ENCODE measurements around the gene ATG9B.

Gene ATG9B, protein sequence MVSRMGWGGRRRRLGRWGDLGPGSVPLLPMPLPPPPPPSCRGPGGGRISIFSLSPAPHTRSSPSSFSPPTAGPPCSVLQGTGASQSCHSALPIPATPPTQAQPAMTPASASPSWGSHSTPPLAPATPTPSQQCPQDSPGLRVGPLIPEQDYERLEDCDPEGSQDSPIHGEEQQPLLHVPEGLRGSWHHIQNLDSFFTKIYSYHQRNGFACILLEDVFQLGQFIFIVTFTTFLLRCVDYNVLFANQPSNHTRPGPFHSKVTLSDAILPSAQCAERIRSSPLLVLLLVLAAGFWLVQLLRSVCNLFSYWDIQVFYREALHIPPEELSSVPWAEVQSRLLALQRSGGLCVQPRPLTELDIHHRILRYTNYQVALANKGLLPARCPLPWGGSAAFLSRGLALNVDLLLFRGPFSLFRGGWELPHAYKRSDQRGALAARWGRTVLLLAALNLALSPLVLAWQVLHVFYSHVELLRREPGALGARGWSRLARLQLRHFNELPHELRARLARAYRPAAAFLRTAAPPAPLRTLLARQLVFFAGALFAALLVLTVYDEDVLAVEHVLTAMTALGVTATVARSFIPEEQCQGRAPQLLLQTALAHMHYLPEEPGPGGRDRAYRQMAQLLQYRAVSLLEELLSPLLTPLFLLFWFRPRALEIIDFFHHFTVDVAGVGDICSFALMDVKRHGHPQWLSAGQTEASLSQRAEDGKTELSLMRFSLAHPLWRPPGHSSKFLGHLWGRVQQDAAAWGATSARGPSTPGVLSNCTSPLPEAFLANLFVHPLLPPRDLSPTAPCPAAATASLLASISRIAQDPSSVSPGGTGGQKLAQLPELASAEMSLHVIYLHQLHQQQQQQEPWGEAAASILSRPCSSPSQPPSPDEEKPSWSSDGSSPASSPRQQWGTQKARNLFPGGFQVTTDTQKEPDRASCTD

DNA sequence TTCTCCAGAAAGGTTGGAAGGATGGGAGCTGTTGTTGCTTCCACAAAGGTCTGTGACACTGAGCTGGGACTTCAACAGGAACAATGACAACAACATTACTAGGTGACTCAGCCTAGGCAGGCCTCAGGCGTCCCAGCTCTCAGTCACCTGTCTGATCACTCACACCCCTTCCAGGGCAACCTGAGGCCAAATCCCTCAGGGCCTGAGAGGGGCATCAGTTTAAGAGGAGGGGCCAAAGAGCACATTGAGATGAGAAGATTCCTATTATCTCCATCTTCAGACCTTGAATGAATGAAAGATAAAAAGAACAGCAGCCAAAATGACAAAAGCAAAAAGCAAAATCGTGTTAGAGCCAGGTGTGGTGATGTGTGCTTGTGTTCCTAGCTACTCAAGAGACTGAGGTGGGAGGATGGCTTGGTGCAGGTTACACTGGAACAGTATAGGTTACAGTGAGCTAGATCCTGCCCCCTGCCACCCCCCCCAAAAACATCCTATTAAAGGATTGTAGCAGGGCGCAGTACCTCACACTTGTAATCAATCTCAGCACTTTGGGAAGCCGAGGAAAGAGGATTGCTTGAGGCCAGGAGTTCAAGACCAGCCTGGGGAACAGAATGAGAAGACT is at the start of gene ATG9B:
Gene ATG9B, minus strand, starts transcription at position 60 of the 622 bp plus-strand sequence. CDS start 71 bp downstream, outside the sequence.
- DNase-seq (ENCODE audit: low read depth, low spot score) = no peak

DNA sequence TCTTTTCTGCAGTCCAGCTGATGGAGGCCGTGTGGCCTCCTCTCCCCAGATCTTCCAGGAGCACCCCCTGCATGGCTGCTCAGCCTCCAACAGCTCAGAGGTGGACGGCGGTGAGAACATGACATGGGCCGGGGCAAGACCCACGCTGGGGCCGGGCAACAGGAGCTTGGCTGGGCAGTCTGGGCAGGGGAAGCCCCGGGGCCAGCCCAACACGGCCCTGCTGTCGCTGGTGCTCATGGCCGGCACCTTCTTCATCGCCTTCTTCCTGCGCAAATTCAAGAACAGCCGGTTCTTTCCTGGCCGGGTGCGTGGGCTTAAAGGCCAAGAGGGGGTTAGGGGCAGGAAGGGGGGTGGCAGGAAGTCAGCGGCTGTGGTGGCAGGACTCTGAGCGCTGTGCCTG is 49.7 kb upstream of the ATG9B start:
- no peak for DNase-seq (ENCODE audit: low read depth, low spot score)

DNA sequence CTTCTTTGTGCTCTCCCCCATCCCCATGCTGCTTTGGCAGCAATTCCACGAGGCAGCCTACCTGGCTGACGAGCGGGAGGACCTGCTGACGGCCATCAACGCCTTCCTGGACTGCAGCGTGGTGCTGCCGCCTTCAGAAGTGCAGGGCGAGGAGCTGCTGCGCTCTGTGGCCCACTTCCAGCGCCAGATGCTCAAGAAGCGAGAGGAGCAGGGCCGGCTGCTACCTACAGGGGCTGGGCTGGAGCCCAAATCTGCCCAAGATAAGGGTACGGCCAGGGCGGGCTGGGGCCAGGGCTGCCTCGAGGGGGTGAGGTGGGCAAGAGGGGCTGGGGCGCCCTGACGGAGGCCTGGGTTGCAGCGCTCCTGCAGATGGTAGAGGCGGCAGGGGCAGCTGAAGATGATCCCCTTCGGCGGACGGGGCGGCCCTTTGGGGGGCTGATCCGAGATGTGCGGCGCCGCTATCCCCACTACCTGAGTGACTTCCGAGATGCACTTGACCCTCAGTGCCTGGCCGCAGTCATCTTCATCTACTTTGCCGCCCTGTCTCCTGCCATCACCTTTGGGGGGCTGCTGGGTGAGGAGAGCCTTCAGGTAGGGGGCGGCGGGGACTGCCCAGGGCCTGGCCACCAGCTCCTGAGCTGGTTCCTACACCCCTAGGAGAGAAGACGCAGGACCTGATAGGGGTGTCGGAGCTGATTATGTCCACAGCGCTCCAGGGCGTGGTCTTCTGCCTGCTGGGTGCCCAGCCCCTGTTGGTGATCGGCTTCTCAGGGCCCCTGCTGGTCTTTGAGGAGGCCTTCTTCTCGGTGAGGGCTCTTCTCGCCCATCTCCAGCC is 47.0 kb upstream of the ATG9B start:
- no peak for DNase-seq (ENCODE audit: low read depth, low spot score)

DNA sequence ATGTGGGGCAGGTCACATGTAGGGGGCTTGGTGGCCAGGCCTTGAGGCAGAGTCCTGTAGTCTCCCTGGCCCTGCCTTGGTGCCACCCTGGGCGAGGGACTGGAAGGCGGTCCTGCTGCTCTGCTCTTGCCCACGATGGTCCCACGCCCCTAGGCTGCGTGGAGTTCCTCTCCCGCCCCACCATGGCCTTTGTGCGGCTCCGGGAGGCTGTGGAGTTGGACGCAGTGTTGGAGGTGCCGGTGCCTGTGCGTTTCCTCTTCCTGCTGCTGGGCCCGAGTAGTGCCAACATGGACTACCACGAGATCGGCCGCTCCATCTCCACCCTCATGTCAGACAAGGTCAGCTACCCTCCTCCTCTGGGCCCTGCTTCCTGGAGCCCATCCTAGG is 46.3 kb upstream of the ATG9B start:
- no peak for DNase-seq (ENCODE audit: low read depth, low spot score)

DNA sequence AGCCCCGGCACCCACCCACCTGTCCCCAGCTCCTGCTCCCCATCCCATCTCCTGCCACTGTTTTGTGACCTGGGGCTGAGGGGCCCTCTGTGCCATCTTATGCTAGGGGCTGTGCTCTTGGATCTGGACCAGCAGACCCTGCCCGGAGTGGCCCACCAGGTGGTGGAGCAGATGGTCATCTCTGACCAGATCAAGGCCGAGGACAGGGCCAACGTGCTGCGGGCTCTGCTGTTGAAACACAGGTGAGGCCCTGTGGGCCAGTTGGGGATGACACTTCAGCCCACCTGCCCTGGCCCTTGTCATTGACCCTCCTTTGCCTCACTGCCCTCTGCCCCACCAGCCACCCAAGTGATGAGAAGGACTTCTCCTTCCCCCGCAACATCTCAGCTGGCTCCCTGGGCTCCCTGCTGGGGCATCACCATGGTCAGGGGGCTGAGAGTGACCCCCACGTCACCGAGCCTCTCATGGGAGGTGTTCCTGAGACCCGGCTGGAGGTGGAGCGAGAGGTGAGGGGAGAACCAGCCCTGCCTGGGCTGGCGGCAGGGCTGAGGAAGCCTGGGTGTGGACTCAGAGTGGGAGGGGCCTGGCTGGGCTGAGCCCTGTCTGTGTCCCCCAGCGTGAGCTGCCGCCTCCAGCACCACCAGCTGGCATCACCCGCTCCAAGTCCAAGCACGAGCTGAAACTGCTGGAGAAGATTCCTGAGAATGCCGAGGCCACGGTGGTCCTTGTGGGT is 45.7 kb upstream of the ATG9B start:
- no peak for DNase-seq (ENCODE audit: low read depth, low spot score)

DNA sequence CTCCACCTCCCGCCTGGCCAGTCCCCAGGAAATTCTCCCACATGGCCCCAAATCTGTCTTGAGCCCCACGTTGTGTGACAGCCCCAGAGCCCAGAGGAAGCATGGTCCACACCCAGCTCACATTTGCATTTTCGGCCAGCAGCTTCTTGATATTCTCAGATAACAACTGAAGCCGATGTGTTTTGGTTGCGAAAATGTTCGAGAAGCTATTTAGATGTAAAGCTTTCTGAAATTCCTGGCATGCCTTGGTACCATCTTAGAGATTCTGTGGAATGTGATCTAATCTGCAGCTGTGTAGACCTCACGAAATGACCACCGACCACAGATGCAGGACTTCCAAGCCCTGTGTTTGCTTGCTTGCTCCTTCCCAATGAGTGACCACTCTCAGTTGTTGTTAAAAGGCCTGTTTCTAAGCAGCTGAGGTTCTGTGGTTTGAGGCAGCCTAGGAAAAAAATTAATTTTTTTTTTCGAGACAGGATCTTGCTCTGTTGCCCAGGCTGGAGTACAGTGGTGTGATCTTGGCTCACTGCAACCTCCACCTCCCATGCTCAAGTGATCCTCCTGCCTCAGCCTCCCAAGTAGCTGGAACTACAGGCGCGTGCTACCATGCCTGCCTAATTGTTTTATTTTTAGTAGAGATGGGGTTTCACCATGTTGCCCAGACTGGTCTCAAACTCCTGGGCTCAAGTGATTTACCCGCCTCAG is 43.9 kb upstream of the ATG9B start:
- DNase-seq (ENCODE audit: low read depth, low spot score) = no peak

DNA sequence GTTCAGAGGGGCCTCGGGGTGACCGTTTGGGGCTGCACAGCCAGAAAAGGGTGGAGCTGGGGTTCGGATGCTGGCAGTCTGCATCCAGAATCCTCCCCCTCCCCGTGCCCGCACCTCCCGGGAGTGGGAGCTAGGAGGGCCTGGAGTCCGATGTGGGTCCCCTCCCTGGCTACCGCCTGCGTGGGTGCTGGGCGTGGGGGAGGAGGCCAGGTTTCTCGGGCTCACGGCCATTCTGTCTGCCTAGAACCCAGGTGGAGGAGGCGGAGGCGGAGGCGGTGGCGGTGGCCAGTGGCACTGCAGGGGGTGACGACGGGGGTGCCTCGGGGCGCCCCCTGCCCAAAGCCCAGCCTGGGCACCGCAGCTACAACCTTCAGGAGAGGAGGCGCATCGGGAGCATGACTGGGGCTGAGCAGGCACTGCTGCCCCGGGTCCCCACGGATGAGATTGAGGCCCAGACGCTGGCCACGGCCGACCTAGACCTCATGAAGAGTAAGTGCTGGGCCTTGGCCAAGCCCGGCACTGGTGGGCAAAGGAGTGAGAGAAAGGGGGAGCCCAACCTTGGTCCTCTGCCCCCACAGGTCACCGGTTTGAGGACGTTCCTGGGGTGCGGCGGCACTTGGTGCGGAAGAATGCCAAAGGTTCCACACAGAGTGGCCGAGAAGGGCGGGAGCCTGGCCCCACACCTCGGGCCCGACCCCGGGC is 42.1 kb upstream of the ATG9B start:
- no peak for DNase-seq (ENCODE audit: low read depth, low spot score)

DNA sequence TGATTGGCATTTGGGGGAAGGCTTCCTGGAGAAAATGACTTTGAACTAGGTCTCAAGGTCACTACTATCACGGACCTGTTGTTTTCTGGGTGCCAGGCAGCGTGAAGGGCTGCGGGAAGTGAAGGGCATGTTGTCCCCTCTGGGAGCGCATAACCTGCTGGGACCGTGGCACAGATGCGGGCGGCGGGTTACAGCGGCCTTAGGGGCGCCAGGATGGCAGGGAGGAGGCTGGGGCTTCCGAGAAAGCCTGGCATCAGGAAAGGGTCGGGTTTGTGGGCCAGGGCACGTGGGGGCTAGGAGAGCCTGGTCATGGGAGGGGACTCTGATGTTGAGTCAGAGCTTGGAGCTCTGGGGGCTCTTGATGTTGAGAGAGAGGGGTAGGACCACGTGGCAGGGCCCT is 41.2 kb upstream of the ATG9B start:
- DNase-seq (ENCODE audit: low read depth, low spot score) = no peak

DNA sequence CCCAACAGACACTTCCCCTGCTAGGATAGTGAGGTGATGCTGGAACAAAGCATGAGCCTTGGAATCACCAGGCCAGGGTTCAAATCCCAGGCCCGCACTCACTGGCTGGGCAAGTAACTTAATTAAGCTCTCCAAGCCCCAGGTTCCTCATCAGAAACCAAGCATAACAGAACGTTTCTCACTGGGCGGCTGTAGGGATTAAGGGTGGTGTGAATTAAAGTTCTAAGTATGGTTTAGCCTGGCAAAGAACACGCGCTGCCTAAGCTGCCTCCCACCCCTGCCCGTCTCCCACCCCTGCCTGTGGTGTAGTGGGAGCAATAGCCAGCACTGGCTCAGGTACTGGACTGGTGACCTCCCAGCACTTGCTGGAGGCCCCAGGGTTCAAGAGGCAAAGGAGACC is 40.7 kb upstream of the ATG9B start:
- no peak for DNase-seq (ENCODE audit: low read depth, low spot score)

DNA sequence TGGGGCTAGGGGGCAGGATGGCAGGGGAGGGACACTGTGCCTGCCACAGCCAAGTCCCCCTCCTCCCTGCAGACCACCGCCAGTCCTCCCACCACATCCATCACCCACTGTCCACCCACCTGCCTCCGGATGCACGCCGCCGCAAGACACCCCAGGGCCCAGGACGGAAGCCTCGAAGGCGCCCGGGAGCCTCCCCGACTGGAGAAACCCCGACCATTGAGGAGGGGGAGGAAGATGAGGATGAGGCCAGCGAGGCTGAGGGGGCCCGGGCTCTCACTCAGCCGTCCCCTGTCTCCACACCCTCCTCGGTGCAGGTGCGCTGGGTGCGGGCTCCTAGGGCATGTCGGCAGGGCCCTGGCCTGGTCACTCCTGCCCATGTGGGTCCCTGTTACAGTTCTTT is 40.2 kb upstream of the ATG9B start:
- no peak for DNase-seq (ENCODE audit: low read depth, low spot score)

DNA sequence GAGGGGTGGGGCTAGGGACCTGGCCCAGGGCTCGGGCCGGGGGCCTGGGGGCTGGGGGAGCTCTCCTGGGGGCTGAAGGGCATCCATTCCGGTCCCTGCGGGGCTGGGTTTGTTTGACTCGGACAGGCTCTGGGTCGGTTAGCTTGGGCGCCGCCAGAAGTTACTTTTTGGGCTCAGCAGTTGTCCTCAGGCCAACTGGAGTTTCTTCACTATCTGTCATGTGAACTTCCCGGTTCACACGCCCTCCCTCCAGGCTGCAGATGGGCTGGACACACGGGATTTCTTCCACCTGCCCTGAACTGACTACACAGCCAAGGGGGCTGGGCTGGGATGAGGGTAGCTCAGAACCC is 38.9 kb upstream of the ATG9B start:
- no peak for DNase-seq (ENCODE audit: low read depth, low spot score)

DNA sequence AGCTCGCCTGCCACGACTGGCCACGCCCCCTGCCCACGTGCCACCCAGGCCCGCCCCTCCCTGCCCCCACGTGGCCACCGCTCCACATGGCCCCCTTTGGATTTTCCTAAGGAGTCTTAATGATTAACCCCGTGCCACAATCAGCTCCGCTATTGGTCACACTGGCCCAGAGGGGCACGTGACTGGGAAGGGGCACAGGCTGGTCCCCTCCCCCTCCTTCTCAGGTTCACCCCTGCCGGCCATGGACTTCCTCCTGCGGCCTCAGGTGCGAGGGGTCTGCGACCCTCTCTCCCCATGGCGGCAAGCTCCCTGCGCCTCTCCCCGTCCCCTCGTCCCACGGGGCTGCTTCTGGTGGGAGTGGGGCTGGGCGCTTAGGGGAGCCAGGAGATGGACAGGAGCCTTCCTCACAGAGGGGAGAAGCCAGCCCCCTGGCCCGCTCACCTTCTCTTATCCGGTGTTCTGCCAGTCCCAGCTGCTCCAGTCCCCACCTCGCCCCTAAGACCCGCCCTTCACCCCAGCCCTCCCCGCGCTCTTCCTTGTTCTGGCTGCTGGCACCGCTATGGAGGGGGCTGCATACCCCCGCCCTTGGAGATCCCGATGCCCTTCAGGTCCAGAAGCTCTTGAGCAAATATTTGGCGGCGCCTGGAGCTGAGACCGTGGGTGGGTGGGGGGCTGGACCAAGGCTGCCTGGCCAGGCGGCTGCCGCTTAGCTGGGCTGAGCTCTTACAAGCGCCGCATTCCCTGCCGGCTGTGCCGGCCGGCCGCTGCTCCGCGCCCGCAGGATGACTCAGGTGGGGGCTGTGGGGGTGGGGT is 38.3 kb upstream of the ATG9B start:
- no peak for DNase-seq (ENCODE audit: low read depth, low spot score)

DNA sequence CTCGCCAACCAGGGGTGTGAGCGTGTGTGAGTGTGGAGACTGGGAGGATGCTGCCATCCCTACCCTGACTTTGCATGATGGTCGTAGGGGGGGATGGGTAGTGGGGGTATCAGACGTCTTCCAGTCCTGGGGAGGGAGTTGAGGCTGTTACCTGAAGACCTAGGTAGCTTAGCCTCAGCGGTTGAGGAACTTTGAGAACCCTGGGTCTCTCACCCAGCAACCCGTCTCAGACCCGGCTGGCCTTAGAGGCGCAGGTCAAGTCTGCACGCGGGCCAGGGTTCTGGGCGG is 37.8 kb upstream of the ATG9B start:
- no peak for DNase-seq (ENCODE audit: low read depth, low spot score)

DNA sequence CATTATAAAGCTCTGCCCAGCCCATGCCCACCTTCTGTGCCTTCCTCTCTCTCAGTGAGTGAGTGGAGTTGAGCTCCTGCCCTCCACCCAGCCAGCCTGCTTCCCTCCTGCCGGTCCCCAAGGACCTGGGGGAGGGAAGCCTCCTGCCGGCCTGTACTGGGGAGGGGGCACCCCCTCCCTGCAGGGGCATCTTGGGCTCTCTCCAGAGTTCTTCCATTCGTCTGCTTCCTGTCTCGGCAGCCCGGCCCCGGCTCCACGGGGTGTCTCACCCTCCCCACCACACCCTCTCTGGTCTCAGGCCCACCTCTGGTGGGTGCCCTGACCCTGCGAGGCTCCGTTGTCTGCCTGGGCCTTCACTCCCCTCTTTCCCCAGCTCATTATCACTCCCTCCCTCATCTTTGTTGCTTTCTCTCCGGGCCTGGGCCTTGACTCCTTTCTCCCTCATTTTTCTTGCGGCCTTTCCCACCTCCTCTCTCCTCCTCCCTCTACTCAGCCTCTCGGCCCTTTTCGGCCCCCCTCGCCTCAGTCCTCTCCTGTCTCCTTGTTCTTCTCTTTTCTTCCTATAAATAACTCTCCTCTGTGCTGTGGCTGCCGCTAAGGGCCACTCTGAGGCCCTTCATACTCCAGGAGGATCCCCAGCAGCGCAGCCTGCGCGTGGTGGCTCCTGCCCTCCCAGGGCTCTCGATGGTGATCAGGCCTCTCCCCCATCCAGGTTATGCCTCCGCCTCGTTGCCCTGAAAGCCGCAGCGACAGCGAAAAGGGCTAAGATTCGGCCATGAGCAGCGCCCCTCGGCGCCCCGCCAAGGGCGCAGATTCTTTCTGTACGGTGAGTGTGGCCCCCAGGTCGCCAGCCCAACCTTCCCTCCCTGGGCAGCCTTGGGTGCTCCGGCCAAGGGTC is 37.2 kb upstream of the ATG9B start:
- no peak for DNase-seq (ENCODE audit: low read depth, low spot score)

DNA sequence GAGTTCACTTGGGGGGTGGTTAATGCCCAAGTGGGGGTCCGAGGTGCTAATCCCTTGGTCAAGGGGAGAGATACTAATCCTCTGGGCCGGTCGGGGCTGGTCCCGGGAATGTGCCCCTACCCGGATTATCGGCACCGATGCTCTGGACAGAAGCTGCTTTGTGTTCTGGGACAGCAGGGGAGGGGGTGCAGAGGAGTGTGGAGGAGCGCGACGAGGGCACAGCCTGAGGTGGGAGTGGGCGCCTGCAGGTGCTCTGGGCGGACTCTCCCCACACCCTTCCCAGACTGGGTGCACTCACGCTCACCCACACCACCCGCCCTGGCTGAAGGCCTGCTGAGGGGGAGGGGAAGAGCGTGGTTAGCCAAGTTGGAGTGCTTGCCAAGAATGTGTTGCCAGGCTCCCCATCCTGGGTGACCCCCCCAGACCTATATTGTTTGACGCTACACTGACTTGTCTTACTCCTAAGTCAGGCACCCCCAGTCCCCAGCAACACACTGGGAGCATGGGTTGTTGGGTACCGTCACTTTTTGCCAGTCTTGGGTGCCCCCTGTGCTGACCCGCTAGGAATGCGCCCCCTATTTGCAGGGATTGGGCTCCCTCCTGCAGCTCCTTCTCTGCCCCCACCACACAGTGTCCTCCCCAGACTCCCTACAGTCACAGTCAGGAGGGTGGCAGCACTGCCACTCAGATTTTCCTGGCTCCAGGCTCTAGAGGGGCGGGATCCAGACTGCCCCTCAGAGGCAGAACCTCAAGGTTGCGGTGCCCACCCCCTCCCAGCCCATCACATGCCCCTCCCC is 36.3 kb upstream of the ATG9B start:
- DNase-seq (ENCODE audit: low read depth, low spot score) = no peak

DNA sequence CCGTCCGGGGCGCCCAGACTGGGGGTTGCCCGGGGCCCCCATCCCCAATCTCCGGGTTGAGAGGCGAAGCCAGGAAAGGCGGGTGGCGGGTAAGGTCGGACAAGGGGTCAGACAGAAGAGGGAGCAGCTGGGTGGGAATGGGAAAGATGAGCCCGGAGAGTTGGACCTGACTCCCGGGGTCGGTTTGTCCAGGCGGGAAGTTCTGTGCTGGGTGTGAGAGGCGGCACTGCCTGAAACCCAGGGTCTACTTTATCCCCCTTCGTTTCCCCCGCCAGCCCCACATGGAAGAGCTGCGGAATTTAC is 35.8 kb upstream of the ATG9B start:
- no peak for DNase-seq (ENCODE audit: low read depth, low spot score)

DNA sequence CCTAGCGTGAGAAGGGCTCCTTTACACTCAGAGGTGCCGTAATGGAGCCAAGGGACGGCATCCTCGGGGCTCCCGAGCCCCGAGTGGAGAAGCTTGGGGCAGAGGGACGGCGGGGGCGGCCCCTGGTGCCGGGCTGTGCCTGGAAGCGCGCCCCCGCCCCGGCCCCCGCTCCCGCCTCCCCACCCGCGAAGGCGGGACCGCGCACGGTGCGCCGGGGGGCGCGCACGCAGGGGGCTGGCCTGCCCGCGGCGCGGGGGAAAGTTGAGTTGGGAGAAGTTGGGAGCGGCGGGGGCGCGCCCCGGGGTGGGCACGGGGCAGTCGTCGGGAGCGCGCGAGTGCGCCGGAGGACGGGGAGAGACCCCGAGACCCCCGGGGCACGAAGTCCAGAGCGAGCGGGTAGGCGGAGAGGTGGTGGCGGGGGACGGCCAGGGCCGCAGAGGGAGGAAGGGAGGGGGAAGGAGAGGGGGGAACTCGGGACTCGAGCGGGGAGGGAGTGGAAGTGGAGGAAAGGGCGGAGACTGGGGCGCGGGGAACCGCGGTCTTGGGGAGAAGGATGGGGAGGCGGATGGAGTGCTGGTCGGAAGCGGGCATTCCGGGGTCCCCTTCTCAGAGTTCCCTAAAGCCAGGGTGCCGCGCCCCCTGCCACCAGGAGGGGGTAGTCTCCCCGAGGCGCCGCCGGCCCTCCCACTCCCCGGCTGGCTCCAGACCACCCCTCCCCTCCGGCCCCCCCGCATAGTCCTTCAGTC is 35.2 kb upstream of the ATG9B start, which contains the start of gene SLC4A2:
Gene SLC4A2, plus strand, starts transcription at position 223 of the 746 bp plus-strand sequence. CDS start 2,399 bp downstream, outside the sequence.
- no peak for DNase-seq (ENCODE audit: low read depth, low spot score)

All from smooth muscle cell of the brain vasculature (primary cell).